NB4 (cell line): Measurements from ENCODE around the gene MYL3.

Experiments
- CTCF ChIP-seq: IDR thresholded peaks from one replicate; pipeline ENCODE4 v1.5.1; 2012; ENCODE audit warnings: low read depth, low read length
- POLR2A ChIP-seq: IDR thresholded peaks from 2 replicates; pipeline ENCODE4 v1.6.1; 2011; ENCODE audit warnings: mild to moderate bottlenecking; ENCODE audit not compliant: insufficient read length; ENCODE audit errors: extremely low read depth

GRCh38 chr3:46873521-46873920 lies 10.3 kb upstream of the MYL3 start:
- TF ChIP-seq CTCF (no peak), POLR2A (no peak)
